ENCODE measurements around the gene SELENOI.
"Not testable (repeated sequence)": the region's sequence is repeated elsewhere in the genome, so short reads cannot be mapped to it uniquely, and the experiment has no call there.

Gene SELENOI, protein sequence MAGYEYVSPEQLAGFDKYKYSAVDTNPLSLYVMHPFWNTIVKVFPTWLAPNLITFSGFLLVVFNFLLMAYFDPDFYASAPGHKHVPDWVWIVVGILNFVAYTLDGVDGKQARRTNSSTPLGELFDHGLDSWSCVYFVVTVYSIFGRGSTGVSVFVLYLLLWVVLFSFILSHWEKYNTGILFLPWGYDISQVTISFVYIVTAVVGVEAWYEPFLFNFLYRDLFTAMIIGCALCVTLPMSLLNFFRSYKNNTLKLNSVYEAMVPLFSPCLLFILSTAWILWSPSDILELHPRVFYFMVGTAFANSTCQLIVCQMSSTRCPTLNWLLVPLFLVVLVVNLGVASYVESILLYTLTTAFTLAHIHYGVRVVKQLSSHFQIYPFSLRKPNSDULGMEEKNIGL

DNA sequence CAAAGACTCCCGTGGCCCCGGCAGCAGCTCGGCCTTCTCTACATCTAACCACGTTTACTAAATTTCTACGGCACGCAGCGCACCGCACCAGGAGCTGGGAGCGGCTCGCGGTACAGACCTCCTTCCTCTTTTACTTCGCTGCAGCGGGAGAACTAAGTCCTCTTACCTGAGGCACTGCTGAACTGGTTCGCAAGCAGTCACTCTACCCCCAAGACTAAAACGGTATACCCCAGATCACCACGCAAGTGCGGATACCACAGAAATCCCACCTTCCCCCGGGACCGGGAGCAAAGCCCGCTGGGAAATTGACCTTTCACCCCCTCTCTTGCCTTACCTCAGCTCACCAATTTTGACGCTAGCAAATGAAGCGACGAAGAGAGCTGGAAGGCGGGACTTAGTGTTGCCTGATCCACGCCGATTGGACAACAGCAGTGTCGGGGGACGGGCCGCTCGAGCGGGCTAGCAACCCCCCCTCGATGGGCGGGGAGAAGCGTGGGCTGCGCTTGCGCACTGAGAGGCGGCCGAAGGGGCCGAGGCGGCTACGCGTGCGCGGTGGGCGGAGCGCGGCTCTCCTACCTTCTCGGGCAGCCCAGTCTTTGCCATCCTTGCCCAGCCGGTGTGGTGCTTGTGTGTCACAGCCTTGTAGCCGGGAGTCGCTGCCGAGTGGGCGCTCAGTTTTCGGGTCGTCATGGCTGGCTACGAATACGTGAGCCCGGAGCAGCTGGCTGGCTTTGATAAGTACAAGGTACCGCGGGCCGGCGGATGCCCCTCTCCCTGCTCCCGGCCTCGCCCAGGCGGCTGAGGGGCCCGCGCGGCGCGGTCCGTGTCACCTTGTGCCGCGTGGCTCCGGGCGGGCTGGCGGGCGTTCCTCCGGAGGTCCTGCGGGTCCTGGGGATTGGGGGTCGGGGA is at the start of gene SELENOI:
Gene SELENOI, plus strand, starts transcription at position 599 of the 909 bp plus-strand sequence. Its CDS starts 90 bp downstream, at position 689.
- peak; percentile 100 for DNase-seq

DNA sequence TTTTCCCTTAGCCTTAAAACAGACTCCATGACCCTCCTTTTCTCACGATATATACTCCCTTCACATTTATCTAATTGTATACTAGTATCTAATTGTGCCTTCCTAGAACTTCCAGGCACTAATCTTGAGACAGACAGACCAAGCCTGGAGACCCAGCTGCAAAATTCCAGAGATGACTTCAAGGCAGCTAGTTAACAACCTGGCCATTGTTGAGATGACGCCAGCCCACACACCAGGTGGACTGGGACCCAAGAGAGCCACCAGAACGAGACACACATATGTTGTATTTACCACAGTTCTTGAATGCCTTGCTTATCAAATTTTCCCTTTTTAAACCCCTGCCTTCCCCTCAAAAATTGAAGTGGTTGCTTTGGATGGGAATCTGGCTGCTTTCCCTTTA is 48.9 kb upstream of the SELENOI start:
- DNase-seq, result no peak

DNA sequence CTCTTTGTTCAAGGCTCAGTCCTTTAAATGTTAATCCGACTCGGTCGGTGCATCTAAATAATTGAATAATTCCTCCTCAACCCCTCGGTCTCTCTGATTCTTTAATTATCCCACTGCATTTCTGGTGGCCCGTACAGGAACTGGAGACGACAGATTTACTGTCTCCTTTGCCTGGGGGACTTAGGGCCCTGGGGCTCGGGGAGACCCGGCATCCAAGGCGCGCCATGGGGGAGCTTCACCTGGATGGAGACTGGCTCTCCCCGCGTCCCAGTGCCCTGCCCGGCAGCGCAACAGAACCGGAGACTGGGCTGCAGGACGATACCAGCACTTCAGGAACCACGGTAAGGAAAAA is 47.7 kb upstream of the SELENOI start:
- no peak for DNase-seq

DNA sequence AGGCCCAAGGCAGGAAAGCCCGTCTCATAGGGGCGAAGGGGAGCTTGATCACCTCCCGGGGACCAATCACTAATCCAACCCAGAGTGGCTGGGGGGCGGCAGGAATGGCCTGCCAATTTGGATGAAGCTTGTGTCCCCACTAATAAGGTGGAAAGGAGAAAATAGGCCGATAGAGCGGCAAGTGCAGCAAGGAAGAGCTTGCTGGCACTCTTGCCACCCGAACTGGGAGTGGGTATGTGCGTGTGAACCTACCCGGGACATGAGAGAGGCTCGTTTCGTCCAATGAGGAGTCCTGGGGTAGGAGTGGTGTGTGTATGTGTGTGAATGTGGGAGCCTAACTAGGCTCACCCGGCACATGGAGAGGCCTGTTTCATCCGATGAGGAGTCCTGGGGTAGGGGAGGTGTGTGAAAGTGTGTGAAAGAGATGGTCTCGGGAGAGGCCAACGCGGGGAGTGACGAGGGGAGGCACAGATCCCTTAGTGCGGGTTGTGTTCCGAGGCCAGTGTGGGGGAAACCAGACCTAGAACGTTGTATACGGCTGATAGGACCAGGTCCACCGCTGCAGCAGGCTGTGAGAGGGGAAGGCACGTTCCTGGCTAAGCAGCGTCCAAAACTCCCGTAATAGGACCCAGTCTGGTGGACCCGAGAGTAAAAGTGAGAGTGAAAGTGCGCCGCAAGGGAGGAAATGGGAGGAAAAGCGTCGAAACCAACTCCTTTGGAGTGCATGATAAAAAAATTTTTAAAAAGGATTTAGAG is 47.1 kb upstream of the SELENOI start:
- DNase-seq, result no peak

DNA sequence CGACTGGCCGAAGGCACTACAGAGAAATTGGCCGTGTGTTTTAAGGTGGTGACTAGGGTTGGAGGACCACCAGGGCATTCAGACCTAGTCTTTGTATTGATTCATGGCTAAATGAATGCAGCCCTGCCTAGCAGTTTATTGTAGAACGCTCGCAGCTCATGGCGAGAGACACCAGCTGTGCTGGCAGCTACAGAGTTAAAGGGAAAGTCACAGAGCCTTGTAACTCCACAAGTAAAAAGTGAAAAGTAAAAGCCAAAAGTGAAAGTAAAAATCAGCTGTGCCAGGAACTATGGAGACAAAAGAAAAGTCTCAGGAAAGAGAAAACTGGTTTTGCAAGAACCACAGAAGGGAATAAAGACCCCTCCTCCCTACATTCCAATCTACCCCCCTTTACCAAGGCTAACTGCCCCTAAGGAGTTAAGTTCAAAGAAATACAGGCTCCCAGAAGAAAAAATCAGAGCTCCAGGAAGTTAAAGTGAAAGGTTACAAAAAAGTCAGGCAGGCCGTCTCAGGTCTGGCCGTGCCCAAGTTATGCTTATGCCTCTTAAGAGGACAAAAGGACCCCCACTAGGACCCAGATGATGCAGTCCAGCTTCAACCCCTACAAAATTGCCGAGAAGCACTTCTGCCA is 46.4 kb upstream of the SELENOI start:
- DNase-seq, result no peak

DNA sequence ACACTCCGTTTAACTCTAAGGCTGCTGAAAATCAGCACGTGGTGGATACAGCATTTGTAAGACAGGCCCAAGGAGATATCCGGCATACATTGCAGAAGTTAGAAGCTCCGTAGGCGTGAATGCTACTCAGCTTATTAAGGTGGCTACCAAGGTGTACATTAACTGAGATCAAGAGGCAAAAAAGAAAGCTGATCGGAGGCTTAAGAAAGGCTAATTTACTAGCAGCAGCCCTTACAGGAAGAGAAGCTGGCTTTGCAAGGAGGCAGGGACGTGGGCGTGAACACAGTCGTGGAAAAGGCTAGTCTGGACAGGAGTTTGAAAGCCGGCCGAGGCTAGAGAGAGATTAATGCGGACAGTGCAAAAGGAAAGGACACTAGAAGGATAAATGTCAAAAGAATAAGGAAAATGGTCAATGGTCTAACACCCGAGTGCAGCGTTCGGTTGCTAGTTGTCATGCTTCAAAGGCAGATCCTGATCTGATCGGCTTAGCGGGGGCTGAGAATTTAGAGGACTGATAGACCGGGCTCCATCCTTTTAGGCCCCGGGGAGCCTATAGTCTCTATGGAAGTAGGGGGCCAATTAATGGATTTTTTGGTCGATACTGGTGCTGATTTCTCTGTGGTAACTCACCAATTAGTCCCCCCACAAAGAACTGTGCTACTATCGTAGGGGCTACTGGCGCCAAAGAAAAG is 45.6 kb upstream of the SELENOI start:
- DNase-seq, result no peak

DNA sequence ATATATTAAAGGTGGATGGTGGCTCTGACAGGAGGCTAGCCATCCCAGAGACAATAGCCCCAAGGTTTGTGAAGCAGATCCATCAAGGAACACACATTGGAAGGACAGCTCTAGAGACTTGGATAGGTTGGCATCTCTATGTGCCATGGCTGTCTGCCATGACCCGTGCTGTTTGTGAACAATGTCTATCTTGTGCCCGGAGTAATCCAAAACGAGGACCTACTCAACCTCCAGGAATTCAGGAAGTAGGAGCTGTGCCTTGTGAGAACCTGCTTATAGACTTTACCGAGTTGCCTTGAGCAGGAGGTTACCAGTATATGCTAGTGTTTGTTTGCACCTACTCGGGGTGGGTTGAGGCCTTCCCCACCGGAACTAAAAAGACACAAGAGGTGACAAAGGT is 43.1 kb upstream of the SELENOI start:
- DNase-seq, result no peak

DNA sequence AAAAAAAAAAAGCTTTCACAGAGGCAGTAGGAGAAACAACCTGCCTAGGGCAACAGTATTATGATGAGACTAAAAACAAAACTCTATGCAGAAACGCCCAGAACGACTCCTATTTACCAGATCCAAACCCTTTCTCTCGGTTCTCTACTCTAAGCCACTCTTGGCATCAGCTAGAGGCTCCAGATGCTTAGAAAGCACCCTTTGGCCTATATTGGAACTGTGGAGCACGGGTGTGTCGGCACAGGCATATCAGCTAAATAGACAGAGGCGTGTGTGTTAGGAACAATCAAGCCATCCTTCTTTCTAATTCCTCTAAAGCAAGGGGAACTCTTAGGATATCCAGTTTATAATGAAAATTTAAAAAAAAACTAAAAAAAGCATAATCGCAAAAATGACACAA is 40.8 kb upstream of the SELENOI start:
- DNase-seq, result not testable (repeated sequence)

DNA sequence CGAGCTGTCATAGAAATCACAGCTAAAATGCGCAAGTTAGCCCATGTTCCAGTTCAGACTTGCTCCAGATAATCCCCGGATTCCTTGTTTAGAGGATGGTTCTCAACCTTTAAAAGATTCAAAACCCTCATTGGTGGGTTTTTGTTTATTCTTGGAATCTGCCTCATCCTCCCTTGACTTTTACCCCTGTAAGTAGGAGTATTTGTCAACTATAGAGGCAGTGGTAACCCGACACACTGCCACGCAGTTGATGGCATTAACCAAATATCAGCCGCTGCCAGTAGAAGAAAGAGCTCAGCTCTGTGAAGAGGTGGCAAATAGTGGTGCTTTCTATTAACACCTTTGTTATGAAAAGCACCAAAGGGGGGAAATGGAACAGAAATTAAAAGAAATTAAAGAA is 40.4 kb upstream of the SELENOI start:
- no peak for DNase-seq

DNA sequence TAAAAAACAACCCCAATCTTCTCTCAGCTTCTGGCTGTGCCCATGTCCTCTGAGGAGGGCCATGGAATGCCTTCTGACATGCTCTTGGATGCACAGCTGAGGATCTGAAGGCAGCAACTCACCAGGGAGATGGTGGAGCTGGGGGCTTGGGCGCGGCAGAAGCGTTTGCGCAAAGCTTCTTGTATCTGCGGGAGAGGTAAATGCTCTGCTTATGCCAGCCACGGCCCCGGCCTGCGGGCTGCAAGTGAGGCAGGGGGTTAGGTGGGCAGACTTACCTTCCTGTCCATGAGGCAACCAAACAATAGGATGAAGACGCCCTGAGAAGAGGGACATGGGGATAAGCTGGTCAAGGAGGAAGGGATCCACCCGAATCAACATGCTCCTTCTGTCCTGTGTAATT is 36.0 kb upstream of the SELENOI start:
- DNase-seq, result no peak

DNA sequence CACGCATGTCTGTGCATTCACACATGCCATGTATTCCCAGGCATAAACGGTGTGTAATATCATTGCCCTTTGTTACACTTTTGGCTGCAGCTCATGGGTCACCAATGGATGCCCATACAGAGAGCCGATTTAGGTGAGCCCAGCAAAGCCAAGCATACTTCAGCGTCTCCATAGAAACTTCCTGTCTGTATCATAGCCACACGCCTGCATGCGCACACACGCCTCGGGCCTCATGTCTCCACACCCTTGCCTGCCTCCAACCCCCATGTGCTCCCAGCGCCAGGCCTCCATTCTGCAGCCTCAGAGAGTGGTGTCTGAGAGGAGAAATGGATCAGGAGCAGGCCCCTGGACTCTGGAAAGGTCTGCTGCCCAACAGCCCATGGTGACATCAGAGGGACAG is 33.5 kb upstream of the SELENOI start:
- DNase-seq, result no peak

DNA sequence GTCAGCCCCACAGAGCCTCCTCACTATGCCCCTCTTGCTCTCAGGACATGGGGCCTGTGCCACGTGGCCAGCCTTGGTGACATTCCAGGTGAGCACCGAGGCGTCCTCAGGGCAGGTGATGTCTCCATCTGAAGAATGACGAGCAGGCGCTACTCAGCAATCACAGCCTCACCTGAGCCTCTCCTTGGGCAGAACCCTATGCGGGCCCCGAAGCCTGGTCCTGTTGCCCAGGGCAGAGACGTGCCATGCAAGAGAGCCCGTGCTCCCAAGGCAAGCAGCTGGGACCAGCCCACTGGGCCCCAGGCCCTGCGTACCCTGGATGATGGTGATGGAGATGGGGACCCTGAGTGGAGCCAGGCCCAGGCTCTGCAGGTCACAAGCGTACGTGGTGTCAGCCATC is 32.5 kb upstream of the SELENOI start:
- DNase-seq, result no peak

DNA sequence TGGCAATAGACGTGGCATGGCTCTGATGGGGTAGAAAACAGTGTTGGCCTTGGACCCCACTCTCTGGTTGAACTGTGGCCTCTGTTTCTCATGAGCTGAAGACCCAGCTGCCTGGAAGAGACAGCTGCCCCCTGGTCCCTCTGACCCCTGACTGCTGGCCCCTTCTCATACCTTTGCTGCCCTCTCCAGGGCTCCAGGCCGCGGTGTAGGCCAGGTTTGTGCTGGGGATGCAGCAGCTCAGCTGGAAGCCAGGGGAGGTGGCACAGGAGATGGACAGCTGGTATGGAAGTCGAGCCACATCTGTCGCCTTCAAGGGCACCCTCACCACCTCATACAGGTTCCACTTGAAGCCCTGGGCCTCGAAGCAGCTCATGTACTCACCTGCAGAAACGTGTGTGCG is 31.7 kb upstream of the SELENOI start:
- no peak for DNase-seq

DNA sequence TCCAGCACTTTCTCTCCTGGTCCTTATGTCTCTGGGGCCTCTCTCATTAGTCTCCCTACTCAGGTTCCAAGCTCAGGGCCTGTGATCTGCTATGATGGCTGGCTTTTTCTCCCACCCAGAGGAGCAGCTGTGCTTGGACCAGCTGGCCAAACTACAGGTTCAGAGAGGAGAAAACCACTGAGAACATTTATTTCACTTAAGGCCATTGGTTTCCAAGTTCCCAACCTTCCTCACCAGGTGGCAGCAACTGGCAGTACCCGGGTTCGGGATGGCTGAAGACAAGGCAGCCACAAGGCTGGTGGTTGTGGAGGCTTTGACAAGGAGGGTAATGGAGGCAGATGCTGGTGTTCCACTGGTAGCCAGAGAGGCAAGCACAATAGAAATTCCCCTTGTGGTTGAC is 29.9 kb upstream of the SELENOI start:
- no peak for DNase-seq

DNA sequence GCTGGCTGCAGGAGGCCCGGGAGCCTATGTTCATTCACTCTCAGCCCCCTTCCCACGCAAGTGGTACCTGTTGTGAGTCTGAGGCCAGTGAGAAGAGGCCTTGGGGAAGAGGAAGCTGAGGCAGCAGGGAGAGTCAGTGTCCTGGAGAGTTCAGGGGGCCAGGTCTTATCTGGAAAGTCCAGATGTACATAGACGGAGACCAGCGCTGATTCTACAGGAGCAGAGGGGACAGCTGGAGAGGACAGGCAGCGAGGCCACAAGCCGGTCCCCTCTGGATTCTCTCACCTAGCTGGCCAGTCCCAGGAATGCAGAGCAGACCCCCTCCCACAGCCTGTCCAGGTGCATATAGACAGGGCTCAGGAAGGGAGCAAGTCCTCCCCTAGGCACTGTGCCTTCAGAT is 29.1 kb upstream of the SELENOI start:
- no peak for DNase-seq

DNA sequence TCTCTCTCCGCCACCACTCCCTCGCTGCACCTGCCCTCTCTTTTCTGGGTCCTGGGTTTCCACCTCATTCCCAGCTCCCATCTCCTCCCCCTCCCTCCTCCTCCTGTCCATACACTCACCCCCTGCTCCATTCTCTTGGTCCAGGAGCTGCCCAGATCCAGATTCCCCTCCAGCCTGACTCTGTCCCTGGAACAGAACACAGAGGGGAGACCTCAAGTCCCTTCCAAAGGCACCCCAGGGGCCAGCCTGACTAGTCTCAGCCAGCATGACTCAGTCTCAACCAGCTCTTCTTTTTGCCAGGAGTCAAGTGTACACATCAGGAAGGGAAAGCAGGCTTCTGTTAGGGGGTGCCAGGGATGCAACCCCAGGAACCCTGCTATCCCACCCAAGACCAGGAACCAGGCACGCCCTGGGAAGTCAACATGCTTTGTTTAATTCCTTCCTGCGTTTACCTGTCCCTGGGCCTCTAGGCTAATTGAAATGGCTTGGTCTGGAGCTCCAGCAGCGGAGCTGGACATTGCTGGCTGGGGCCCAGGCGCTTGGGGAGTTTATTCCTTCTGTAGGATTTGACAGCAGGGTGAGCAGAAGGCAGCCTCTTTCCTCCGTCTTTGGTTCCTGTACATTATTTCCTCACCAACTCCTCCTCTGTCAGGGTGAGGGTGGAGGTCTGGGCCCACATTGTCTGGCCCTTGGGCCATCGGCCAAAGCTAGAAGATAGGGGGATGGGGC is 28.4 kb upstream of the SELENOI start:
- no peak for DNase-seq

DNA sequence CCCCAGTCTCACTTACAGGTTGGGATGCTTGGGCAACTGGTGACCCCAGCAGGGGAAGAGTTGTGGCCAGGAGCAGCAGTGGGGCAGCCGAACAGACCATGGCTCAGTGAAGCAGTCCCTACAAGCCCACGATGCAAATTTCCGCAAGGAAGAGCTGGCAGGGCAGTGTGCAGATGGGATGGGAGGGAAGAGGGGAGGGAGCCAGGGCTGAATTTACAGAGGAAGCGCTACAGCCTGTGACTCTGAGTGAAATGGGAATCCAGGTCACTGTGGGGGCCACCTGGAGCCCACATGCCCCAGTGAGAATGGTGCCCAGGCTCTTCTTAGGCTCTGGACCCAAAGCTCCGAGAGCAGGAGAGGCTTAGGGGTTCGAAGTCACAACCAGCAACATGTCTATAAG is 27.0 kb upstream of the SELENOI start:
- DNase-seq, result no peak

DNA sequence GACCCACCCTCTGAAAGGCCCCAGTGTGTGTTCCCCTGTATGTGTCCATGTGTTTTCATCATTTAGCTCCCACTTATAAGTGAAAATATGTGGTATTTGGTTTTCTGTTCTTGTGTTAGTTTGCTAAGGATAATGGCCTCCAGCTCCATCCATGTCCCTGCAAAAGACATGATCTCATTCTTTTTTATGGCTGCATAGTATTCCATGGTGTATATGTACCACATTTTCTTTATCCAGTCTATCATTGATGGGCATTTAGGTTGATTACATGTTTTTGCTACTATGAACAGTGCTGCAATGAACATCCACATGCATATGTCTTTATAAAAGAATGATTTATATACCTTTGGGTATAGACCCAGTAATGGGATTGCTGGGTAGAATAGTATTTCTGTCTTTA is 21.5 kb upstream of the SELENOI start:
- DNase-seq, result not testable (repeated sequence)

DNA sequence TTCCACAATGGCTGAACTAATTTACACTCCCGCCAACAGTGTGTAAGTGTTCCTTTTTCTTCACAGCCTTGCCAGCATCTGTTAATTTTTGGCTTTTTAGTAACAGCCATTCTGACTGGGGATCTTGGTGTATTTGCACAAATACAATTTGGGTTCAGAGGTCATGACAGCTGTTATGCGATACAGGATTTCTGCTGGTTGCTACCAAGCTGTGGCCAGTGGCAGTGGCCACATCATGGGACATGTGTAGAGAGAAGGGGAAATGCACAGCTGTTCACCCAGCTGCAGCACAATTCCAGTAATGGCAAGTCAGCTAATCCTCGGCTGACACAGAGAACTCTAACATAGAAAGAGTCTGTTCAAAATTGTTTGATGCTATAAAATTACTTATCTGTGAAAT is 21.0 kb upstream of the SELENOI start:
- DNase-seq, result no peak

DNA sequence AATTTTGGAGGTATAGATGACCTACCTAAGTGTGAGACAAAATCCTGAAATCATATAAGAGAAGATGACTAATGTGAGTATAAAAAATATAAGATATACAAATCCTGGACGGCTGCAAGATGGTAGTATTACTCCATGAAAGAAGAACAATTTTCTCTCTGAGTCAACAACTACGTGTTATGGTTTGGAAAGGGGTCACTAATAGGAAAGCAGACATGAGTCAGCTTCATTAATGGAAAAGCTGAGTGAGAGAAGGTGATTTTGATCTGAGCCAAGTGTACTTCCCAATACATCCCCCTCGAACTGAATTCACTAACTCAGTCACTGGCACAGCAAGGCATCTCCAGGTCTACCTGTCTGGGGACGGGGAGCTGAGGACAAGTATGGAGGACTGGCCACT is 20.1 kb upstream of the SELENOI start:
- no peak for DNase-seq

DNA sequence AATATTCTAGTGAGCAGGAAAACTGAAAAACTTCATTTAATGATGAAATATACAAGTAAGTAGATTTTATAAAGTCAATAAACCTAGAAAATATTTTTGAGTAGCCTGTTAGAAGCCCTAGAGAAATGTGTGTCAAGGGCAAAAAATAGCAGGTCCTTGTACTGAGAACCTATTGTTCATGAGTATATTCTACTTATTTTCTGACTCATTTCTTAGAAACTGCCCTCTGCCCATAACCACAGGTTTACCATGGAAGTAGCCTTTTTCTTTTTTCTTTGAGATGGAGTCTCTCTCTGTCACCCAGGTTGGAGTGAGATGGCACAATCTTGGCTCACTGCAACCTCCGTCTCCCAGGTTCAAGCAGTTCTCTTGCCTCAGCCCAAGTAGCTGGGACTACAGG is 19.4 kb upstream of the SELENOI start:
- DNase-seq, result no peak
